Stomach smooth muscle (tissue), 2 donors: Measurements from ENCODE around the gene SLC12A5.

Source experiments
- H3K27ac ChIP-seq: one replicate; pipeline ENCODE4 v1.7.0; 2013; ENCODE audit warnings: mild to moderate bottlenecking, low read length, inconsistent platforms
- H3K27me3 ChIP-seq, 2 donors: one replicate each; pipeline ENCODE4 v1.7.0; 2013; ENCODE audit warnings: low read length in 2 of 2; ENCODE audit not compliant: insufficient read depth in 2 of 2, control insufficient read depth in 1 of 2
- H3K36me3 ChIP-seq, 2 donors: one replicate each; pipeline ENCODE4 v1.7.0; 2013; ENCODE audit warnings: low read length in 2 of 2; ENCODE audit not compliant: control insufficient read depth in 2 of 2, insufficient read depth in 2 of 2
- H3K4me1 ChIP-seq: one replicate; pipeline ENCODE4 v1.7.0; 2013; ENCODE audit warnings: low read length; ENCODE audit not compliant: control insufficient read depth, insufficient read depth
- H3K4me3 ChIP-seq, 2 donors: one replicate each; pipeline ENCODE4 v1.7.0; 2013; ENCODE audit warnings: low read length in 2 of 2
- H3K9ac ChIP-seq, 2 donors: one replicate each; pipeline ENCODE4 v1.7.0; 2013; ENCODE audit warnings: low read length in 2 of 2, mild to moderate bottlenecking in 1 of 2
- H3K9me3 ChIP-seq, 2 donors: one replicate each; pipeline ENCODE4 v1.7.0; 2013; ENCODE audit warnings: low read length in 2 of 2; ENCODE audit not compliant: control insufficient read depth in 2 of 2
- donor health status: healthy.
- donor health status: Pancreatic carcinoma.

The SLC12A5 gene

DNA sequence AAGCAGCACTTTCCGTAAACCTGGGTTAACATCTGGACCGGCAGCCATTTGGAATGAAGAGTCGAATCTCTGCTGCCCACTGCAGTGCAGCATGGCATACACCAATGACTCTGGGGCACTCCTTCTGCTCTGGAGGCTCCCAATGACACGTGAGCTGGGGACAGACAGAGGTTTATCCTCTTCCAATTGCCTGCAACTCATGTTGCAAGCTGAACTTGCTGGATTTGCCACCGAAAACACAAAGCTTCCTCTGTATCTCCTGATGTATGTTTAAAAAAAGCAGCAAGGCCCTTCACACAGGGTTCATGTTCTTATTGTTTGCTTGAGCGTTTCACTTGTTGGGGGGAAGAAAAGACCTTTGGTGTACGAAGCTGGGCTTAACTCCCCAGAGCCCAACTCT lies 49.9 kb downstream of the SLC12A5 start:
- no peak overlapping the region for H3K4me3 ChIP-seq
- no peak overlapping the region for H3K9ac ChIP-seq
- no peaks in the 10 kb centered on the region for H3K27me3 ChIP-seq
- H3K9me3 ChIP-seq: no peaks in the 10 kb centered on the region
- H3K36me3 ChIP-seq: peaks cover 28 to 33% of the 10 kb centered on the region in 2 donors
- no peak overlapping the region for H3K27ac ChIP-seq
- peaks cover 2% of the 10 kb centered on the region for H3K4me1 ChIP-seq

DNA sequence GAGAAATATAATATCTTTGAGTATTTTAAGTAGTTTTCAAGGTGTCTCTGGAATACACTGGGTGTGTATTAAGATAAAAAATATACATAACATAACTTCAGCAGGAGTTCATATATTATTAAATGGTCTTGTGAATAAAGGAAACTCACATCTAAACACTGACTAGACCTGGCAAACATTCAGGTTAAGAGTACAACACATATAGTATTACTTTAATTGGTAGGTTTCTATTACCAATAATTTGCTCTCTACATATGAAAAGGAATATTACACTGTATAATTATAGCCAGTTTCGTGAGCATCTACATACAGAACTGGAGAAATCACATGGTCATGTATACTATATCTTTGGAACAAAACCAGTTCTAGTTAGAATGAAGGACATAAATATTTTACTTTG lies 52.1 kb downstream of the SLC12A5 start:
- Histone ChIP-seq H3K4me3 (no peak overlapping the region), H3K9ac (no peak overlapping the region), H3K9me3 (no peaks in the 10 kb centered on the region), H3K36me3 (peaks cover 14 to 20% of the 10 kb centered on the region in 2 donors), H3K4me1 (peaks cover 6% of the 10 kb centered on the region), H3K27ac (no peak overlapping the region), H3K27me3 (no peaks in the 10 kb centered on the region)

DNA sequence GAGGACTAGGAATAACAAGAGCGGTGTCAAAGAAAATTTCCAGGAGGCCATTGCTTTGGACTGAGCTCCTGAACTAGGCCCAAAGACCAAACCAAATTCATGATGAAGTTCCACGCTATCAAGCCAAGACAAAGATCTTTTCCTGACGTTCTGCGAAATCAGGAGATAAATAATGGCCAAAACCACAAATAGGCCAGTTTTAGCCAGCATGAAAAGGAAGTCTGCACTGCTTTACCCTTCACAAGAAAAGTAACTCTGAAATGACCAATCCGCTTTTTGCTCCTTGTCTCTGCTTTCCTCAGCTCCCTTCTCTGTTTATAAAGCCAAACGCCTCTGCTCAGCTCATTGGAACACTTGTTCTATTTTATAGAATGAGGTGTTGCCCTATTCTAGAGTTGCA lies 54.1 kb downstream of the SLC12A5 start:
- H3K27ac ChIP-seq: no peak overlapping the region
- H3K27me3 ChIP-seq: no peaks in the 10 kb centered on the region
- no peaks in the 10 kb centered on the region for H3K9me3 ChIP-seq
- no peak overlapping the region for H3K9ac ChIP-seq
- H3K4me3 ChIP-seq: no peak overlapping the region
- H3K36me3 ChIP-seq: peaks cover 7 to 12% of the 10 kb centered on the region in 2 donors
- peaks cover 11% of the 10 kb centered on the region for H3K4me1 ChIP-seq

DNA sequence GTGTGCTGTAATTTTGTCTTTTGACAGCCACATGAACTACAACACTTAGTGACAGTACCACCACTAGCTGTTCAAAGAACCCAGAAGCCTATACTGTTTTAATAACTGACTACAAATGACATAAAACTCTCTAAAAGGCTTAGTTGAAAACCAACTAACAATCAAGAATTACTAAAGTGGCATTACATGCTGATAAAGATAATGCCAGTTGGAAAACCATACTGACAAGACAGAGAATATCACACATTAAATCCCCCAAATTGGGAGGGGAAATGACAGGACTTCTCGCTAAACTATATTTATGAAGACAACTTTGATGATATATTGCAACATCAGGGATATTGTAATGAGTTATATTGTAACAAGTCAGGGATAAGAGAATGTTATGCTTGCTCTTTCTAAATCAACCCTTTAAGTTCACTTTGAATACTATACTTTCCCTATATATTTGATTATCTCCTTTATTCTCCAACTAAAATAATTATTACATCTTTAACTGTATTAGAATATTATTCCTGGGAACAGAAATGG lies 54.6 kb downstream of the SLC12A5 start:
- no peaks in the 10 kb centered on the region for H3K9me3 ChIP-seq
- no peak overlapping the region for H3K9ac ChIP-seq
- peaks cover 5 to 8% of the 10 kb centered on the region in 2 donors for H3K36me3 ChIP-seq
- H3K4me1 ChIP-seq: peaks cover 14% of the 10 kb centered on the region
- no peaks in the 10 kb centered on the region for H3K27me3 ChIP-seq
- no peak overlapping the region for H3K4me3 ChIP-seq
- no peak overlapping the region for H3K27ac ChIP-seq

DNA sequence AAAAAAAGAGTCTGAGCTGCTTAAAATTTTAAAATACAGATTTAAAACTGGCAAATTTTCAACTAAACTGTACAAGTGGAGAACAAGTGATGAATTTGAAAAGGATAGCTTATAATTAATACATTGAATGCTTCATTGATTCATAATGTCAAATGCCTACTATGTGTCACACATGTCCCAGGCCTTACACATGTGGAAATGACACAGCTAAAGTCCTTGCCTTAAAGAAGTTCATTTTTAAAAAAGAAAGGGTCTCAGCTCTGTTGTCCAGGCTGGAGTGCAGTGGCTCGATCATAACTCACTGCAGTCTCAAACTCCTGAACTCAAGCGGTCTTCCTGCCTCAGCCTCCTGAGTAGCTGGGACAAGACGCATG lies 55.8 kb downstream of the SLC12A5 start:
- Histone ChIP-seq H3K27ac (no peak overlapping the region), H3K4me3 (no peak overlapping the region), H3K27me3 (no peaks in the 10 kb centered on the region), H3K36me3 (no peaks in the 10 kb centered on the region), H3K9ac (no peak overlapping the region), H3K4me1 (peaks cover 14% of the 10 kb centered on the region), H3K9me3 (no peaks in the 10 kb centered on the region)

DNA sequence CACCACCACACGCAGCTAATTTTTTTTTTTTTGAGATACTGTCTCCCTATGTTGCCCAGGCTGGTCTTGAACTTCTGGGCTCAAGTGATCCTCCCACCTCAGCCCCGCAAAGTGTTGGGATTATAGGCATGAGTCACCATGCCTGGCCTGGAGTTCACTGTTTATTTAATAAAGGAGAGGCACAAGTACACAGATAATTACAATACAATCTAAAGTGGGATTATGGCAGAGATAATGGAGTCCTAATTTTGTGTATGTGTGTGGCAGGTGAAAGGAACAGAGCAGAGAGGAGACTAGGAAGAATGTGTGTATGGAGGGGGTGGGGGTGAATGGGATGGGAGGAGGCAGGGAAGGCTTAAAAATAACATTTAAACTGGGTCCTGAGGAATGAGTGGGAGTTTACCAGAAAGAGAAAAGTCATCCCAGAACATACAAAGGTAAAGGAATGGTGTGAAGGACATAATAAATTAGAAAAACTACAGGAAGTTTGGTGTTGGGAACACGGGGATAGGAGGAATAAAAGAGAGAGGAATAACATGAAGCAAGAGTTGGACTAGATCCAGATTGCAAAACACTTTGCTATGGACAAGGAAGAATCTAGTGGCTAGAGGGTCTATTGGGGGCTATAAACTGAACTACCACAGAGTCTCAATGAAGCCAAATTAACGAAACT lies 56.3 kb downstream of the SLC12A5 start:
- H3K9ac ChIP-seq: no peak overlapping the region
- H3K36me3 ChIP-seq: no peaks in the 10 kb centered on the region
- no peak overlapping the region for H3K4me3 ChIP-seq
- no peaks in the 10 kb centered on the region for H3K9me3 ChIP-seq
- peaks cover 14% of the 10 kb centered on the region for H3K4me1 ChIP-seq
- no peaks in the 10 kb centered on the region for H3K27me3 ChIP-seq
- H3K27ac ChIP-seq: no peak overlapping the region

DNA sequence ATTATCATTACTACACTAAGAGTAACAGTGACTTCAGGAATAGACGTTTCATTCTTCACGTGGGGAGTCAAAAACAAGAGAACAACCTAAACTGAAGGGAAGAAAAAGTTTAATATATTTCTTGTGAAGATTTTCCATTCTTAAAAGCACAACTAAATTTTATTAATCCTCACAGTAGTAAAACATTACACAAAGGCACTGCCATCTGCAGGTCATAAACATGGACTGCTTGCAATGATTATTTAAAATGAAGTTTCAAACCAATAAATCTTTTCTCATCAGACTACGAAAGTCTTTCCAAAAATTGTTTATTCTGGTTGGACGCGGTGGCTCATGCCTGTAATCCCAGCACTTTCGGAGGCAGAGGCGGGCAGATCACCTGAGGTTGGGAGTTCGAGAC lies 58.1 kb downstream of the SLC12A5 start:
- no peaks in the 10 kb centered on the region for H3K27me3 ChIP-seq
- H3K36me3 ChIP-seq: no peaks in the 10 kb centered on the region
- peak overlapping the region in 1 of 2 donors; percentile 3 for H3K4me3 ChIP-seq
- no peak overlapping the region for H3K27ac ChIP-seq
- H3K9me3 ChIP-seq: no peaks in the 10 kb centered on the region
- peaks cover 14% of the 10 kb centered on the region for H3K4me1 ChIP-seq
- H3K9ac ChIP-seq: no peak overlapping the region

DNA sequence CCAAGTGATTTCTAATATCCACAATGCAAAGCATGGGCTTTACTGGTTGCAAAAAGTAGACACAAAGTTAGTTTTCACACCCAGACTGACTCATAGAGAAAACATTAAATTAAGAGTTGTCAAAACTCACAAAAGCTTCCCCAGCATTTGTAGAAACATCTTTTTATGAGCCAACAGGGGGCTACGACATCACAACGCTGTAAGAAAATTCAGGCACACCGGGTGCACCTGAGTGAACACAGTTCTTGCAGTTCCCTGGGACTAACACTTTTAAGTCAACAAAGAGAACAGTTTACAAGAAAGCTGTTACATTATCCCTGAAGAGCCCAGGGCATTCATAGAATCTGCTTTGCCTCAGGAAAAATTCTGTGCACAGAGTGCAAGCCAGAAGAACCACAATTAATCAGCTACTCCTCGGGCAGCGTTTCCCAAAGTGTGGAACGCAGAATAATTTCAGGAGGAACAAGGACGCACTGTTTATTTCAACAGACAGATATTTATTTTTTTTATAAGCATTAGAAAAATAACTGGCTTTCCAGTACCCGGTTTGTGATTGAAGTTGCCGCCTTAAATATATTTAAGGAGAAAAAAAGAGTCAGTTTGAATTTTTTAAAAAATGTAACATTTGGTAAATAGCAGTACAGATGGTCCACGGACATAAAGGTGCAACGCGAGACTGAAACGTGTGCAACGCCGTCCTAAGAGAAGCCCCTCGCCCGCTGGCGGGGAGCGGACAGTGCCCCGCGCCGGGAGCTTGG lies 59.6 kb downstream of the SLC12A5 start:
- H3K9me3 ChIP-seq: no peaks in the 10 kb centered on the region
- H3K4me3 ChIP-seq: peak overlapping the region; percentile 88 to 92
- H3K9ac ChIP-seq: peak overlapping the region; percentile 92 to 98
- peaks cover 14% of the 10 kb centered on the region for H3K4me1 ChIP-seq
- peak overlapping the region; percentile 90 for H3K27ac ChIP-seq
- no peaks in the 10 kb centered on the region for H3K36me3 ChIP-seq
- H3K27me3 ChIP-seq: no peaks in the 10 kb centered on the region

DNA sequence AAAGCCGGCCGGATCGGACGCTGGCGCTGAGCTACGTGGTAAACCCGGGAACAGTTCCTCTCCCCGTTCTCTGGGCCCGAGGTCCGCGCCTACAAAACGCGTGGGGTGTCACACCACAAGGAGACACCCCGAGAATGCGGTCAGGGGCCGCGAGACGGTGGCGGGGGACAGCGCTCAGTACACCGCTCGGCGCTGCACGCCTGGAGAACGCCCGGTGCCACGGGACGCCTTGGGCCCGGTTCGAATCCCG lies 60.1 kb downstream of the SLC12A5 start:
- Histone ChIP-seq H3K36me3 (no peaks in the 10 kb centered on the region), H3K9me3 (no peaks in the 10 kb centered on the region), H3K27me3 (no peaks in the 10 kb centered on the region), H3K4me3 (peak overlapping the region; percentile 88 to 92), H3K27ac (peak overlapping the region; percentile 90), H3K4me1 (peaks cover 11% of the 10 kb centered on the region), H3K9ac (peak overlapping the region; percentile 92 to 98)

DNA sequence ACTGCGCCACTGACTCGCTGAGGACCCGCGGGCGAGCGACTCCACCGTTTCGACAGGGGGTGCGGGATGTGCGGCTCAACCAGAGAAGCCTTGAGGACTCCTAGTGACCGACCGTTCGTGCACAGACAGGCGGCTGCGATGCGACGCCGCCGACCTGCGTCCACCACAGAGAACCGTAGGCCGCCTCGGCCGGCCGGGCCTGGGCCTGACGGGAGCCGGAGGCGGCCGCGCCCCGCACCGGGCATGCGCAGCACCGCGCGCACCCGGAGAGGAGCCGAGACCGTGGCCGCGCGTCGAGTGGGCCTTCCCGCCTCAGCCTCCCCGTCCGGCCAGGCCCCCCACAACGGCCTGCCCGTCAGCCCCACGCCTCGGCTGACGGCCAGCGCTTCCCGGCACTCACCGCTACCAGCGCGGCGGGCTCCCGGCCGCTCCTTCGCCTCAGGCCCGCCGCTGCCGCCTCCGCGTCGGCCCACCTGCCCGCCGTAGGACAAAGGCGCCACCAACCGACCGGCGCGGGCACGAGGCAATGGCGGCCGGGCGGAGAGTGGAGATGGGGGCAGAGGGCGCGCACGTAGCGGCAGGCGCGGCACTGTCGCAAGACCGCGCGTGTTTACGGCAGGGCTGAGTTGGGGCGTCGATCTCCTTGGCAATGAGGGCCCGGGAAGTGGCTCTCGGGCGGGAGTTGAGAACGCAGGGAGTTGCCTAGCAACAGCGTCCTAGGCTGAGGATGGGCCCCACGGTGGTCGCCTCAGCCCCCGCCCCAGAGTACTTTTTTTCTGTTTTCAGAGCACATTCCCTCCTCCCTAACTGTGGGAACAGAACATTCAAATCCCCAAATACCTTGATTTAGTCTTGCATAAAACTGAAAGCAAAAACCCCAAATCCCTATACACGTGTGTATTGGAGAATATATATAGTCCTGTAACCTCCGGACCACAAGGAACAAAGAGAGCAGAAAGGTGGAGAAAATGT lies 60.7 kb downstream of the SLC12A5 start, which contains the start of gene NCOA5:
NCOA5 (minus strand) TSS at position 546 of the 972 bp plus-strand sequence. CDS start 10,538 bp downstream, outside the sequence.
- peaks cover 10% of the 10 kb centered on the region for H3K4me1 ChIP-seq

More for the DNA sequence above, 60.7 kb downstream of the SLC12A5 start, which contains the start of gene NCOA5:
- Histone ChIP-seq H3K9ac (peak within 1 kb of the TSS; percentile 92 to 98), H3K9me3 (no peaks in the 10 kb centered on the region), H3K27ac (peak within 1 kb of the TSS; percentile 90), H3K27me3 (no peaks in the 10 kb centered on the region), H3K4me3 (peak within 1 kb of the TSS; percentile 88 to 92), H3K36me3 (no peaks in the 10 kb centered on the region)
